H9 (cell line): ENCODE measurements around the gene TREML1. TPM values are rescaled to one million over a fixed set of nuclear protein-coding genes. Genes with fewer than 3 reads are reported as not detected.

Source experiments
- DNase-seq: peaks from one replicate; pipeline ENCODE4 v3.0.0-alpha.2; 2017
- H2AFZ ChIP-seq: one replicate; pipeline ENCODE4 v1.6.1; 2013; ENCODE audit warnings: mild to moderate bottlenecking, low read length, control low read depth, moderate library complexity
- H2AK5ac ChIP-seq: 2 replicates; pipeline ENCODE4 v1.6.1; 2013; ENCODE audit warnings: low read length, control low read depth, mixed read lengths; ENCODE audit not compliant: insufficient read length
- H2BK120ac ChIP-seq: one replicate; pipeline ENCODE4 v1.6.1; 2013; ENCODE audit warnings: low read depth, mild to moderate bottlenecking, low read length, control low read depth, inconsistent platforms; ENCODE audit not compliant: poor library complexity, severe bottlenecking
- H2BK12ac ChIP-seq: 2 replicates; pipeline ENCODE4 v1.6.1; 2013; ENCODE audit warnings: low read length, control low read depth, mixed read lengths, low read depth; ENCODE audit not compliant: insufficient read length
- H2BK15ac ChIP-seq: 2 replicates; pipeline ENCODE4 v1.6.1; 2013; ENCODE audit warnings: low read depth, low read length, control low read depth
- H2BK20ac ChIP-seq: one replicate; pipeline ENCODE4 v1.6.1; 2013; ENCODE audit warnings: low read depth, mild to moderate bottlenecking, low read length, control low read depth, inconsistent platforms; ENCODE audit not compliant: poor library complexity, severe bottlenecking
- H2BK5ac ChIP-seq: 2 replicates; pipeline ENCODE4 v1.6.1; 2013; ENCODE audit warnings: low read length, control low read depth, mixed read lengths; ENCODE audit not compliant: insufficient read length
- H3K14ac ChIP-seq: 2 replicates; pipeline ENCODE4 v1.6.1; 2013; ENCODE audit warnings: low read length, control low read depth; ENCODE audit not compliant: insufficient read depth
- H3K18ac ChIP-seq: 2 replicates; pipeline ENCODE4 v1.6.1; 2013; ENCODE audit warnings: low read depth, mild to moderate bottlenecking, mixed read lengths, low read length, control low read depth; ENCODE audit not compliant: insufficient read length
- H3K23ac ChIP-seq: 2 replicates; pipeline ENCODE4 v1.6.1; 2013; ENCODE audit warnings: low read length, control low read depth, mixed read lengths, low read depth; ENCODE audit not compliant: insufficient read length
- H3K23me2 ChIP-seq: 2 replicates; pipeline ENCODE4 v1.6.1; 2013; ENCODE audit warnings: low read depth, mild to moderate bottlenecking, mixed read lengths, low read length, control low read depth; ENCODE audit not compliant: insufficient read length, poor library complexity, severe bottlenecking
- H3K27ac ChIP-seq: 2 replicates; pipeline ENCODE4 v1.5.1; 2013; ENCODE audit warnings: low read length, control low read depth, mixed read lengths, low read depth; ENCODE audit not compliant: insufficient read length
- H3K27me3 ChIP-seq: 2 replicates; pipeline ENCODE4 v1.6.1; 2013; ENCODE audit warnings: low read length, control low read depth, inconsistent platforms; ENCODE audit not compliant: insufficient read depth
- H3K4ac ChIP-seq: 2 replicates; pipeline ENCODE4 v1.6.1; 2013; ENCODE audit warnings: low read depth, mild to moderate bottlenecking, control low read depth, inconsistent platforms, low read length, moderate library complexity
- H3K4me1 ChIP-seq: 2 replicates; pipeline ENCODE4 v1.6.1; 2013; ENCODE audit warnings: low read length, control low read depth, inconsistent platforms; ENCODE audit not compliant: insufficient read depth
- H3K4me2 ChIP-seq: 2 replicates; pipeline ENCODE4 v1.6.1; 2013; ENCODE audit warnings: low read length, control low read depth, mixed read lengths; ENCODE audit not compliant: insufficient read length, insufficient read depth
- H3K56ac ChIP-seq: 2 replicates; pipeline ENCODE4 v1.6.1; 2013; ENCODE audit warnings: low read depth, mild to moderate bottlenecking, mixed read lengths, low read length, control low read depth; ENCODE audit not compliant: insufficient read length
- H3K79me1 ChIP-seq: 2 replicates; pipeline ENCODE4 v1.6.1; 2013; ENCODE audit warnings: low read depth, mild to moderate bottlenecking, moderate library complexity, low read length, control low read depth, inconsistent platforms; ENCODE audit not compliant: insufficient read depth, poor library complexity, severe bottlenecking
- H3K79me2 ChIP-seq: 2 replicates; pipeline ENCODE4 v1.6.1; 2013; ENCODE audit warnings: low read length, control low read depth, inconsistent platforms; ENCODE audit not compliant: insufficient read depth
- H3K9ac ChIP-seq: 2 replicates; pipeline ENCODE4 v1.6.1; 2013; ENCODE audit warnings: low read length, control low read depth, mixed read lengths; ENCODE audit not compliant: insufficient read length; ENCODE audit errors: extremely low read depth
- H3K9me3 ChIP-seq: one replicate; pipeline ENCODE4 v1.6.1; 2013; ENCODE audit warnings: low read depth, low read length, inconsistent platforms; ENCODE audit not compliant: control insufficient read depth
- H3T11ph ChIP-seq: one replicate; pipeline ENCODE4 v1.6.1; 2013; ENCODE audit warnings: mild to moderate bottlenecking, low read length, control low read depth, inconsistent platforms
- H4K20me1 ChIP-seq: one replicate; pipeline ENCODE4 v1.6.1; 2013; ENCODE audit not compliant: control insufficient read depth, insufficient read length, insufficient read depth
- H4K5ac ChIP-seq: 2 replicates; pipeline ENCODE4 v1.6.1; 2013; ENCODE audit warnings: low read depth, mild to moderate bottlenecking, mixed read lengths, low read length, control low read depth; ENCODE audit not compliant: insufficient read length
- H4K8ac ChIP-seq: replicated peaks from 2 replicates; pipeline ENCODE4 v1.6.1; 2013; ENCODE audit warnings: low read length, control low read depth, mixed read lengths, low read depth; ENCODE audit not compliant: insufficient read length
- H4K91ac ChIP-seq: 2 replicates; pipeline ENCODE4 v1.6.1; 2013; ENCODE audit warnings: low read depth, mild to moderate bottlenecking, moderate library complexity, mixed read lengths, low read length, control low read depth; ENCODE audit not compliant: insufficient read length
- H3K27ac Mint-ChIP-seq, 3 experiments: 2 replicates in 2 of 3; 3 replicates in 1 of 3; pipeline ENCODE4 v1.8.0; 2020 to 2021; ENCODE audit warnings: mixed read lengths in 3 of 3, mild to moderate bottlenecking in 1 of 3, moderate library complexity in 1 of 3
- H3K27me3 Mint-ChIP-seq: 2 replicates; pipeline ENCODE4 v1.8.0; 2021; ENCODE audit warnings: low read depth, mild to moderate bottlenecking, moderate library complexity, mixed read lengths
- H3K36me3 Mint-ChIP-seq, 3 experiments: 2 replicates in 2 of 3; 3 replicates in 1 of 3; pipeline ENCODE4 v1.8.0; 2020 to 2021; ENCODE audit warnings: low read depth in 3 of 3, mixed read lengths in 3 of 3; ENCODE audit not compliant: insufficient read depth in 1 of 3
- H3K4me1 Mint-ChIP-seq, 2 experiments: 2 replicates each; pipeline ENCODE4 v1.8.0; 2020; ENCODE audit warnings: mixed read lengths in 2 of 2
- H3K4me3 Mint-ChIP-seq, 2 experiments: 2 replicates in 1 of 2; 3 replicates in 1 of 2; pipeline ENCODE4 v1.8.0; 2020 to 2021; ENCODE audit warnings: mild to moderate bottlenecking in 2 of 2, mixed read lengths in 2 of 2, moderate library complexity in 1 of 2
- H3K9me3 Mint-ChIP-seq, 2 experiments: 2 replicates in 1 of 2; 3 replicates in 1 of 2; pipeline ENCODE4 v1.8.0; 2020; ENCODE audit warnings: mild to moderate bottlenecking in 2 of 2, mixed read lengths in 2 of 2, moderate library complexity in 1 of 2
- CTCF ChIP-seq: fragments of 200-600 bp; sonication (generic); conservative IDR thresholded peaks from 3 replicates; pipeline ENCODE4 v1.8.0; 2021; ENCODE audit warnings: antibody characterized with exemption, mild to moderate bottlenecking
- WGBS: extraction: QIAGEN DNeasy Blood & Tissue Kit; methylation state at CpG from one replicate; pipeline ENCODE4 v1.1.7; 2013; ENCODE audit warnings: missing lambda C conversion rate, low lambda C conversion rate, mixed read lengths; ENCODE audit not compliant: insufficient read length; ENCODE audit errors: extremely low coverage; 5-methylcytosine and 5-hydroxymethylcytosine counted together
- total RNA-seq: library from RNA; stranded (reverse); gene quantifications from 2 replicates; pipeline ENCODE4 v1.2.1, GENCODE V29; 2021

Gene TREML1
- total RNA-seq, 1 experiment from 2014 or later: not detected

- peaks cover 3% of the 10 kb centered on the region for H3K23me2 ChIP-seq
- no CpG with 5 or more reads among the region's 2 CpGs for WGBS
- no peak overlapping the region for H3K4me3 Mint-ChIP-seq
These were observed 21.9 kb downstream of the TREML1 start for GRCh38 chr6:41132254-41132653.

More at GRCh38 chr6:41132254-41132653, 21.9 kb downstream of the TREML1 start:
- Histone ChIP-seq H2BK5ac (no peak overlapping the region), H3K23ac (no peak overlapping the region), H2BK12ac (no peak overlapping the region), H3K56ac (no peak overlapping the region), H2BK120ac (no peak overlapping the region), H2AFZ (no peak overlapping the region), H3K9me3 (no peaks in the 10 kb centered on the region), H4K20me1 (no peaks in the 10 kb centered on the region), H3K79me2 (no peaks in the 10 kb centered on the region), H4K8ac (no peak overlapping the region), H3K27ac (no peak overlapping the region), H3K4me2 (no peak overlapping the region), H3K4ac (no peak overlapping the region), H3K79me1 (no peaks in the 10 kb centered on the region), H3K14ac (no peak overlapping the region), H2AK5ac (no peak overlapping the region), H3K9ac (no peak overlapping the region), H3K4me1 (no peaks in the 10 kb centered on the region), H2BK20ac (no peak overlapping the region), H4K5ac (no peak overlapping the region), H3K27me3 (no peaks in the 10 kb centered on the region), H3T11ph (no peak overlapping the region), H2BK15ac (no peak overlapping the region), H3K18ac (no peak overlapping the region), H4K91ac (no peak overlapping the region)
- Mint-ChIP-seq H3K27ac (no peak overlapping the region; a peak in 1 of 7 replicates), H3K27me3 (no peaks in the 10 kb centered on the region; the same call in 1 of the 2 replicates), H3K36me3 (peaks cover 0 to 6% (median 2%) of the 10 kb centered on the region in 3 experiments; a peak in 3 of 7 replicates), H3K4me1 (peaks cover 3 to 7% of the 10 kb centered on the region in 2 experiments; a peak in 3 of 4 replicates), H3K9me3 (peaks cover 0 to 2% of the 10 kb centered on the region in 2 experiments; a peak in 2 of 5 replicates)
- TF ChIP-seq CTCF: no peak
- DNase-seq: no peak
